Measurements from ENCODE around the gene PKN1. TPM values are rescaled to one million over a fixed set of nuclear protein-coding genes. Genes with fewer than 3 reads are reported as not detected.

Gene PKN1
- total and polyA plus RNA-seq, 9 of the 15 experiments (the other 6 are each of a cell fraction or from before 2014, with no cell fraction given) = 0.30 to 228 (median 77.5) TPM

DNA sequence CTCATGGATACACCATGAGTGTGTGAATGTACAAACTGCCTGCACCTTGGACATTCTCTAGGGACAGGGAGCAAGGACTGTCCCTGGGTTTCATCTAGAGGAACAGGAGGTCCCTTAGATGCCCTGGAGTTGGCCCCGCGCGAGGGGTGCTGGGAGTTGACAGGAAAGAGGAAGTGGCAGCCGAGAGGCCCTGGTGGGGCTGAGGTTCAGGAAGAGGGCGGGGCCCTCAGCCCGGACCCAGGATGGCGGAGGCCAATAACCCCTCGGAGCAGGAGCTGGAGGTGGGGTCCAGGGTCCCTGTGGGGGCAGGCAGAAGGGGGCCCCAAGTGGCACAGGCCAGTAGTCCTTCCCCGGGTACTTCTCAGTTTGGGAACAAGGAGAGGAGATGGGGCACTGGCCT is 6.9 kb downstream of the PKN1 start (continued):
- TF ChIP-seq BRD4 (IDR thresholded peaks at IDR 0.05) = no peak
- TF ChIP-seq CAMTA2 (CRISPR knock-in tag; conservative IDR thresholded peaks at IDR 0.05) = no peak
- TF ChIP-seq, protein P1, sequence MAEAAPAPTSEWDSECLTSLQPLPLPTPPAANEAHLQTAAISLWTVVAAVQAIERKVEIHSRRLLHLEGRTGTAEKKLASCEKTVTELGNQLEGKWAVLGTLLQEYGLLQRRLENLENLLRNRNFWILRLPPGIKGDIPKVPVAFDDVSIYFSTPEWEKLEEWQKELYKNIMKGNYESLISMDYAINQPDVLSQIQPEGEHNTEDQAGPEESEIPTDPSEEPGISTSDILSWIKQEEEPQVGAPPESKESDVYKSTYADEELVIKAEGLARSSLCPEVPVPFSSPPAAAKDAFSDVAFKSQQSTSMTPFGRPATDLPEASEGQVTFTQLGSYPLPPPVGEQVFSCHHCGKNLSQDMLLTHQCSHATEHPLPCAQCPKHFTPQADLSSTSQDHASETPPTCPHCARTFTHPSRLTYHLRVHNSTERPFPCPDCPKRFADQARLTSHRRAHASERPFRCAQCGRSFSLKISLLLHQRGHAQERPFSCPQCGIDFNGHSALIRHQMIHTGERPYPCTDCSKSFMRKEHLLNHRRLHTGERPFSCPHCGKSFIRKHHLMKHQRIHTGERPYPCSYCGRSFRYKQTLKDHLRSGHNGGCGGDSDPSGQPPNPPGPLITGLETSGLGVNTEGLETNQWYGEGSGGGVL (CRISPR knock-in tag; IDR thresholded peaks at IDR 0.05) = no peak
- TF ChIP-seq, protein P2, sequence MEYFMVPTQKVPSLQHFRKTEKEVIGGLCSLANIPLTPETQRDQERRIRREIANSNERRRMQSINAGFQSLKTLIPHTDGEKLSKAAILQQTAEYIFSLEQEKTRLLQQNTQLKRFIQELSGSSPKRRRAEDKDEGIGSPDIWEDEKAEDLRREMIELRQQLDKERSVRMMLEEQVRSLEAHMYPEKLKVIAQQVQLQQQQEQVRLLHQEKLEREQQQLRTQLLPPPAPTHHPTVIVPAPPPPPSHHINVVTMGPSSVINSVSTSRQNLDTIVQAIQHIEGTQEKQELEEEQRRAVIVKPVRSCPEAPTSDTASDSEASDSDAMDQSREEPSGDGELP (CRISPR knock-in tag; IDR thresholded peaks at IDR 0.05; ENCODE audit: borderline replicate concordance) = peak; percentile 31; the same call in 1 of the 2 replicates
- no peak for TF ChIP-seq IRF2 (CRISPR knock-in tag; IDR thresholded peaks at IDR 0.05)
- TF ChIP-seq TBP (optimal IDR thresholded peaks at IDR 0.05; ENCODE audit: low read depth, low read length) = peak; percentile 40
- TF ChIP-seq NEUROD1 (IDR thresholded peaks at IDR 0.05; ENCODE audit: borderline replicate concordance, low read depth, low read length, partially characterized antibody) = peak; percentile 26
- peak; percentile 21; the same call in 1 of the 2 replicates for TF ChIP-seq SOX6 (IDR thresholded peaks at IDR 0.05)
- peak; percentile 48 for TF ChIP-seq HMGN3 (IDR thresholded peaks at IDR 0.05; ENCODE audit: borderline replicate concordance, extremely low read depth, insufficient read length, low read depth, low read length)
- no peak for TF ChIP-seq HDGF (IDR thresholded peaks at IDR 0.05)
- TF ChIP-seq, protein P3, sequence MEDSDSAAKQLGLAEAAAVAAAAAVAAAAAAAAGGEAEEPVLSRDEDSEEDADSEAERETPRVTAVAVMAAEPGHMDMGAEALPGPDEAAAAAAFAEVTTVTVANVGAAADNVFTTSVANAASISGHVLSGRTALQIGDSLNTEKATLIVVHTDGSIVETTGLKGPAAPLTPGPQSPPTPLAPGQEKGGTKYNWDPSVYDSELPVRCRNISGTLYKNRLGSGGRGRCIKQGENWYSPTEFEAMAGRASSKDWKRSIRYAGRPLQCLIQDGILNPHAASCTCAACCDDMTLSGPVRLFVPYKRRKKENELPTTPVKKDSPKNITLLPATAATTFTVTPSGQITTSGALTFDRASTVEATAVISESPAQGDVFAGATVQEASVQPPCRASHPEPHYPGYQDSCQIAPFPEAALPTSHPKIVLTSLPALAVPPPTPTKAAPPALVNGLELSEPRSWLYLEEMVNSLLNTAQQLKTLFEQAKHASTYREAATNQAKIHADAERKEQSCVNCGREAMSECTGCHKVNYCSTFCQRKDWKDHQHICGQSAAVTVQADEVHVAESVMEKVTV (CRISPR knock-in tag; IDR thresholded peaks at IDR 0.05) = no peak
- TF ChIP-seq HDAC8 (tag; IDR thresholded peaks at IDR 0.05) = peak; percentile 65; the same call in 1 of the 2 replicates
- TF ChIP-seq, protein P4, sequence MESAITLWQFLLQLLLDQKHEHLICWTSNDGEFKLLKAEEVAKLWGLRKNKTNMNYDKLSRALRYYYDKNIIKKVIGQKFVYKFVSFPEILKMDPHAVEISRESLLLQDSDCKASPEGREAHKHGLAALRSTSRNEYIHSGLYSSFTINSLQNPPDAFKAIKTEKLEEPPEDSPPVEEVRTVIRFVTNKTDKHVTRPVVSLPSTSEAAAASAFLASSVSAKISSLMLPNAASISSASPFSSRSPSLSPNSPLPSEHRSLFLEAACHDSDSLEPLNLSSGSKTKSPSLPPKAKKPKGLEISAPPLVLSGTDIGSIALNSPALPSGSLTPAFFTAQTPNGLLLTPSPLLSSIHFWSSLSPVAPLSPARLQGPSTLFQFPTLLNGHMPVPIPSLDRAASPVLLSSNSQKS (CRISPR knock-in tag; IDR thresholded peaks at IDR 0.05) = no peak
- TF ChIP-seq, protein P5, sequence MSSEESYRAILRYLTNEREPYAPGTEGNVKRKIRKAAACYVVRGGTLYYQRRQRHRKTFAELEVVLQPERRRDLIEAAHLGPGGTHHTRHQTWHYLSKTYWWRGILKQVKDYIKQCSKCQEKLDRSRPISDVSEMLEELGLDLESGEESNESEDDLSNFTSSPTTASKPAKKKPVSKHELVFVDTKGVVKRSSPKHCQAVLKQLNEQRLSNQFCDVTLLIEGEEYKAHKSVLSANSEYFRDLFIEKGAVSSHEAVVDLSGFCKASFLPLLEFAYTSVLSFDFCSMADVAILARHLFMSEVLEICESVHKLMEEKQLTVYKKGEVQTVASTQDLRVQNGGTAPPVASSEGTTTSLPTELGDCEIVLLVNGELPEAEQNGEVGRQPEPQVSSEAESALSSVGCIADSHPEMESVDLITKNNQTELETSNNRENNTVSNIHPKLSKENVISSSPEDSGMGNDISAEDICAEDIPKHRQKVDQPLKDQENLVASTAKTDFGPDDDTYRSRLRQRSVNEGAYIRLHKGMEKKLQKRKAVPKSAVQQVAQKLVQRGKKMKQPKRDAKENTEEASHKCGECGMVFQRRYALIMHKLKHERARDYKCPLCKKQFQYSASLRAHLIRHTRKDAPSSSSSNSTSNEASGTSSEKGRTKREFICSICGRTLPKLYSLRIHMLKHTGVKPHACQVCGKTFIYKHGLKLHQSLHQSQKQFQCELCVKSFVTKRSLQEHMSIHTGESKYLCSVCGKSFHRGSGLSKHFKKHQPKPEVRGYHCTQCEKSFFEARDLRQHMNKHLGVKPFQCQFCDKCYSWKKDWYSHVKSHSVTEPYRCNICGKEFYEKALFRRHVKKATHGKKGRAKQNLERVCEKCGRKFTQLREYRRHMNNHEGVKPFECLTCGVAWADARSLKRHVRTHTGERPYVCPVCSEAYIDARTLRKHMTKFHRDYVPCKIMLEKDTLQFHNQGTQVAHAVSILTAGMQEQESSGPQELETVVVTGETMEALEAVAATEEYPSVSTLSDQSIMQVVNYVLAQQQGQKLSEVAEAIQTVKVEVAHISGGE (CRISPR knock-in tag; IDR thresholded peaks at IDR 0.05) = 0 out of 6 replicates have a peak, but pooled peaks of 1 of the 3 experiments have one; percentile 22
- no peak for TF ChIP-seq NR2C2 (CRISPR knock-in tag; IDR thresholded peaks at IDR 0.05)
- peak; percentile 81 for TF ChIP-seq NR2C2 (tag; IDR thresholded peaks at IDR 0.05)
- TF ChIP-seq FUS (optimal IDR thresholded peaks at IDR 0.05; ENCODE audit: low read depth, low read length) = no peak
- no peak for TF ChIP-seq RFX1 (IDR thresholded peaks at IDR 0.05)
- no peak for TF ChIP-seq RBM15 (IDR thresholded peaks at IDR 0.05; ENCODE audit: insufficient read depth, low read length)
- TF ChIP-seq TEAD1 (CRISPR knock-in tag; IDR thresholded peaks at IDR 0.05) = peak; percentile 15 to 60; a peak in 2 of 4 replicates
